Measurements from ENCODE around the gene KCTD5.

KCTD5 gene

GRCh38 chr16:2697401-2697948 is 15.2 kb downstream of the KCTD5 start:
- H3K27ac Mint-ChIP-seq, result no peak overlapping the region
- peaks cover 75% of the 10 kb centered on the region for H3K36me3 Mint-ChIP-seq (ENCODE audit: low read depth)
- H3K4me1 Mint-ChIP-seq (ENCODE audit: low read depth), result peaks cover 13% of the 10 kb centered on the region
- no peak overlapping the region for H3K4me3 Mint-ChIP-seq
- intact Hi-C loops (cut with micrococcal nuclease), result no loop called here
- H3K9me3 Mint-ChIP-seq, result no peaks in the 10 kb centered on the region
- H3K27me3 Mint-ChIP-seq, result no peaks in the 10 kb centered on the region

- intact Hi-C loops (cut with micrococcal nuclease), result no loop called here
- H3K4me3 Mint-ChIP-seq, result no peak overlapping the region
- H3K27me3 Mint-ChIP-seq, result no peaks in the 10 kb centered on the region
- H3K4me1 Mint-ChIP-seq (ENCODE audit: low read depth), result peaks cover 5% of the 10 kb centered on the region
- H3K36me3 Mint-ChIP-seq (ENCODE audit: low read depth), result peaks cover 75% of the 10 kb centered on the region
- no peaks in the 10 kb centered on the region for H3K9me3 Mint-ChIP-seq
- H3K27ac Mint-ChIP-seq, result no peak overlapping the region
These were observed 16.0 kb downstream of the KCTD5 start for GRCh38 chr16:2698103-2698870.

DNA sequence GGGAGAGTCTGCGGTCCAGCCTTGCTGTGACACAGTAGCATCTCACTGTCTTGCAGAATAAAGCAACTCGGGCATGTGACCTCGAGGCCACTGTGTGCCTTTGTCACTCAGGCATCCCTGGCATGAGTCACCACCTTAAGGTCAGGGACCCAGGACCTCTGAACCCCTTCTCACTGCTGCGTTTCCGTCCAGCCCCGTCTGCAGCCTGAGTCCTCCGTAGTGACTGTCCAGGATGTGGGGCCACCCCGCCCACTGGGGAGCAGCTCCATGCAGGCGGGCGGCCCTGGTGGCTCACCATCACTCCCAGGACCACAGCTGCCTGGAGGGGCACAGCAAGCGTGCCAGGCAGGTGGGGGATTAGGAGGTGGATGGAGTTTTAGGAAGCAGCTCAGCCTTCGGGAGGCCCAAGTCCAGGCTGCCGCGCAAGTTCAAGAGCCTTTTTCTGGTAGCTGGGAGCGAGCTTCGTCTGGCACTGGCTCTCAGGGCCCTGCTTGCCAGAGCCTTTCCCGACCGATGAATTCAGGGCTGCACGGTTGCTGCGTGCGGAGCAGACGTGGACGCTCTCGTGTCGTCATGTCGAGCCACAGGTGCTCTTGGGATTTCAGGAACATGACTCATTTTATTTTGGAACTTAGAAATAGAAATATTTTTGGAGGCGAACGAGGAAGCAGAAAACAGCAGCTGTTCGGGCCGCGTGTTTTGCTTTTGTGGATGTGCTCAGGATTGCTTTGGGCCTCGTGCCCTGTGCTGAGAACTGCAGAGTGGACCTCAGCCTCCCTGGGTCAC is 16.8 kb downstream of the KCTD5 start:
- H3K4me3 Mint-ChIP-seq, result no peak overlapping the region
- peaks cover 79% of the 10 kb centered on the region for H3K36me3 Mint-ChIP-seq (ENCODE audit: low read depth)
- intact Hi-C loops (cut with micrococcal nuclease), result no loop called here
- no peak overlapping the region for H3K27ac Mint-ChIP-seq
- H3K27me3 Mint-ChIP-seq, result no peaks in the 10 kb centered on the region
- H3K9me3 Mint-ChIP-seq, result no peaks in the 10 kb centered on the region
- H3K4me1 Mint-ChIP-seq (ENCODE audit: low read depth), result no peaks in the 10 kb centered on the region

DNA sequence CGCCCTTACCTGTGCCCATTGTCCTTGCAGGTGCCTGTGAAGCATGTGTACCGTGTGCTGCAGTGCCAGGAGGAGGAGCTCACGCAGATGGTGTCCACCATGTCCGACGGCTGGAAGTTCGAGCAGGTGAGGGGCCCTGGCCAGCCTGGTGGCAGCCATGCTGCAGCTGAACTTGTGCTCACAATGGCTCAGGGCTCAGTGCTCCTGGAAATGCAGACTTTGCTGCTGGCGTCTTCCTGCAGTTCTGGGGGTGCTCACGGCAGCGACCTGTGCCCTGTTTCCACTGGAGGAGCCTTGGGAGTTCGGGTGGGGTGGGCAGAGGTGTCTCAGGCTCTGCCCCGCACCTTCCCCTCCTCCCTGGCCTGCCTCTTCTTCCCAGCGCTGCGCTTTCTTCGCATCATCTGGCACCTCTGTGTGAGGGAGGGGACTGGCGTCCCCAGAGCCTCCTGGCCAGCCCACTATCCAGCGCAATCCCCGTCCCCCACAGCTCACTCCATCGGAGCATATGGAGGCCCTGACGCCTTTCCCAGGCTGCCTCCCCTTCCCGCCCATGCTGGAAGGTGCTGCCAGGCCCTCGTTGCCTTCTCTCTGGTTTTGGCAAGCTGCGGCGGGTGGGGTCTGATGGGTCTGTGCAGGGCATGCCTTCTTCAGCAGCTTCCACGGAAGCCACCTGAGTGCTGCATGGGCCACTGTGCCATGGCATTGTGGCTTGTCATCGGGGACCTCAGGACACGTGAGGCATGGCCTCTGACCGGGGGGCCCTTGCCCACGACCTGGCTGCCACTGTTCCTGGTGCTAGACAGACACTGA is 17.7 kb downstream of the KCTD5 start:
- peaks cover 87% of the 10 kb centered on the region for H3K36me3 Mint-ChIP-seq (ENCODE audit: low read depth)
- no peak overlapping the region for H3K27ac Mint-ChIP-seq
- H3K4me1 Mint-ChIP-seq (ENCODE audit: low read depth), result no peaks in the 10 kb centered on the region
- H3K27me3 Mint-ChIP-seq, result no peaks in the 10 kb centered on the region
- intact Hi-C loops (cut with micrococcal nuclease), result no loop called here
- H3K4me3 Mint-ChIP-seq, result no peak overlapping the region
- no peaks in the 10 kb centered on the region for H3K9me3 Mint-ChIP-seq

DNA sequence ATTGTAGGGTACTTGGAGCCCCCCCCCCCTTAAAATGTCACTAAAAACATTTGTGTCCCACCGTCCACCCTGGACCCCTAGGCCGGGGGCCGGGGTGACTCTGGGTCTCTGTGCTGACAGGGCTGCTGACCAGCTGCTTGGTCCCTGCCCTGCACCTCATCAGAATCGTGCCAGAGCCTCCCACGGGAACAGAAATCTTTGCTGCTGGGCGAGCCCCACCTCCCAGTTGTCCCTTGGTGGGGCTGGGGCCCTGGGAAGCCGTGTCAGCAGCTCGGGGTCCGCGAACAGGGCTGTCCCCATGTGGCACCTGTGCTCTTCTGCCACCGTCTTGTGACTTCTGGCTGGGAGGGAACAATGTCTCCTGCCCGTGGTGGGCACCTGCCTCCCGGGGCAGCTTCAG is 18.5 kb downstream of the KCTD5 start:
- H3K36me3 Mint-ChIP-seq (ENCODE audit: low read depth), result peaks cover 95% of the 10 kb centered on the region

DNA sequence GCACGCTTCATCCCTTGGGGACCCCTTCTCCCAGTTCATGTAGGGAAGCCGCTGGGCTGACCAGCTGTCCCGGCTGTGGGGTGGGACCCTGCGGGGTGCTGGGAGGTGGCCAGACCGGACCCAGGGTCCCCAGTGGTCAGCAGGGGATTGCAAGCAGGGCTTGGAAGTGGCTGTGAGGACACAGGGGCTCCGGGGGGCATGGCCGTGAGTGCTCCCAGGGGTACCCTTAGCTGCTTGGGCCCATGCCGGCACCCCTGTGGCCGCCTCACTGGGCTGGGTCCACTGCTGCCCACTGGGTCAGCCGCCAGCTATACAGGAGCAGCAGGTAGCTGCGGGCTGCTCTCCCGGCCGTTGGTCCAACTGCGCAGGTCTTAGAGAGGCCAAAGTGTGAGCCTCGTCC is 18.9 kb downstream of the KCTD5 start:
- H3K4me3 Mint-ChIP-seq, result no peak overlapping the region
- intact Hi-C loops (cut with micrococcal nuclease), result no loop called here
- H3K36me3 Mint-ChIP-seq (ENCODE audit: low read depth), result peaks cover 100% of the 10 kb centered on the region
- no peaks in the 10 kb centered on the region for H3K9me3 Mint-ChIP-seq
- H3K27ac Mint-ChIP-seq, result no peak overlapping the region
- H3K27me3 Mint-ChIP-seq, result no peaks in the 10 kb centered on the region
- H3K4me1 Mint-ChIP-seq (ENCODE audit: low read depth), result no peaks in the 10 kb centered on the region

More for the DNA sequence above, 18.5 kb downstream of the KCTD5 start:
- no peak overlapping the region for H3K4me3 Mint-ChIP-seq
- no peaks in the 10 kb centered on the region for H3K4me1 Mint-ChIP-seq (ENCODE audit: low read depth)
- H3K27ac Mint-ChIP-seq, result no peak overlapping the region
- no peaks in the 10 kb centered on the region for H3K9me3 Mint-ChIP-seq
- intact Hi-C loops (cut with micrococcal nuclease), result no loop called here
- no peaks in the 10 kb centered on the region for H3K27me3 Mint-ChIP-seq

- no peaks in the 10 kb centered on the region for H3K4me1 Mint-ChIP-seq (ENCODE audit: low read depth)
- no peaks in the 10 kb centered on the region for H3K27me3 Mint-ChIP-seq
- H3K9me3 Mint-ChIP-seq, result no peaks in the 10 kb centered on the region
- H3K4me3 Mint-ChIP-seq, result no peak overlapping the region
- H3K27ac Mint-ChIP-seq, result no peak overlapping the region
- H3K36me3 Mint-ChIP-seq (ENCODE audit: low read depth), result peaks cover 100% of the 10 kb centered on the region
- intact Hi-C loops (cut with micrococcal nuclease), result no loop called here
These were observed 19.6 kb downstream of the KCTD5 start for GRCh38 chr16:2701713-2702437.

DNA sequence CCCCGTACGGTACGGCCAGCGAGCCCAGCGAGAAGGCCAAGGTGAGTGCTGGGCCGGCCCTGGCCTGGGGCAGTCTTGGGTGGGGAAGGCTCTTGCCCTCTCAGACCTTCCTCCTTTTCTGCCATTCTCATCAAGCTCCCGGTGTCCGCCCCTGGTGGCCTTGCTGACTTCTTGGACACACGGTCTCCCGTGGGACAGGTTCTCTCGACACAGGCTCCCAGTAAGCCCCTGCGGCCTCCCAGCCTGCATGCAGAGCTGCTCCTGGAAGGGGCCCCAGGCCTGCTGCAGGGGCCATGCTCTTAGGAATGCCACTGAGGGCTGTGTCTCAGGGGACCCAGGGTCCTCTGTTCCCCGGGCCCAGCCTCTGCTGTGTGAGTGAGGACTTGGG is 20.1 kb downstream of the KCTD5 start:
- H3K9me3 Mint-ChIP-seq, result no peaks in the 10 kb centered on the region
- peaks cover 100% of the 10 kb centered on the region for H3K36me3 Mint-ChIP-seq (ENCODE audit: low read depth)
- H3K4me3 Mint-ChIP-seq, result no peak overlapping the region
- no peaks in the 10 kb centered on the region for H3K27me3 Mint-ChIP-seq
- no peaks in the 10 kb centered on the region for H3K4me1 Mint-ChIP-seq (ENCODE audit: low read depth)
- no peak overlapping the region for H3K27ac Mint-ChIP-seq
- intact Hi-C loops (cut with micrococcal nuclease), result no loop called here

DNA sequence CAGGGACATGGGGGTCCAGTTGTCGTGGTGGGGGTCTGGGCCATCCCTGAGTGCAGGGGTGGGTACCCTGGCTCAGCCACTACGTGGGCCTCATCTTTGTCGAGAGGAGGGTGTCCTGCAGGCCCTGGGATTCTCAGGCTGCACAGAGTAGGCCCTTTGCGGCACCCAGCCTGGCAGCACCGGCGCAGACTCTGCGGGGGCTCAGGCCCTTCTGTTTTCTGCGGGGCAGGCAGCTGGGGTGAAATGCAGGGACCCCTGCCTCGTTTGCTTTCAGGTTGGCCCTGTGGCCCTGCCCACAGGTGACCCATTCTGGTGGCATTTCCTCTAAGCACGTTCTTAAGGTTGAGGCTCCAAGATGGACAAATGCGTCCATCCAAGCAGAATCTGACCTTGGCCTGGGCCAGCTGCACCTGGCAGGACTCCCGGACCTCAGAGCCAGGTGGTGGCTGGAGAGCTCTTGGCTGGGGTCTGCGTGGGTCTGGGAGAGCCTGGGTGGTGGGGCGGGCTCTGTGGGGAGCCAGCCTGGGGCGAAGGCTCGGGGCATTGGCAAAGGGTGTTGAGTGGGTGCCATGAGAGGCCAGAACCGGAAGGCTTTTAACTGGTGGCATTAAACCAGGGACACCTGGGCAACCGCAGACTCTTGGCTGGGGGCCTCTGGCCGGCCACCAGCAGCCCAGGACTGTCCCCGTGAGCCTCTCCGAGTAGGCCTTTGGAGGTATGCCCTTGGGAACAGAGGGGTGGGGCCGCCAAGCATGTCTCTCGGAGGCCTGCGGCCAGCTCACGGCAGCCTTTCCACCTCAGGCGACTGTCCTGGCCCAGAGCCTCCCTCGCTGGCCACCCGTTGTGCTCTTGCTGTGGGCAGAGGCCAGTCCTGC is 20.8 kb downstream of the KCTD5 start:
- H3K4me1 Mint-ChIP-seq (ENCODE audit: low read depth), result no peaks in the 10 kb centered on the region
- H3K4me3 Mint-ChIP-seq, result no peak overlapping the region
- H3K27ac Mint-ChIP-seq, result no peak overlapping the region
- H3K27me3 Mint-ChIP-seq, result no peaks in the 10 kb centered on the region
- peaks cover 100% of the 10 kb centered on the region for H3K36me3 Mint-ChIP-seq (ENCODE audit: low read depth)
- no peaks in the 10 kb centered on the region for H3K9me3 Mint-ChIP-seq
- intact Hi-C loops (cut with micrococcal nuclease), result no loop called here

GRCh38 chr16:2704166-2704982 is 22.1 kb downstream of the KCTD5 start:
- H3K36me3 Mint-ChIP-seq (ENCODE audit: low read depth), result peaks cover 100% of the 10 kb centered on the region
- no peaks in the 10 kb centered on the region for H3K27me3 Mint-ChIP-seq
- intact Hi-C loops (cut with micrococcal nuclease), result no loop called here
- H3K9me3 Mint-ChIP-seq, result no peaks in the 10 kb centered on the region
- H3K4me1 Mint-ChIP-seq (ENCODE audit: low read depth), result no peaks in the 10 kb centered on the region
- H3K4me3 Mint-ChIP-seq, result no peak overlapping the region
- H3K27ac Mint-ChIP-seq, result no peak overlapping the region

GRCh38 chr16:2704983-2705275 is 22.6 kb downstream of the KCTD5 start:
- Mint-ChIP-seq H3K36me3 (ENCODE audit: low read depth) (peaks cover 100% of the 10 kb centered on the region), H3K27ac (no peak overlapping the region), H3K9me3 (no peaks in the 10 kb centered on the region), H3K27me3 (no peaks in the 10 kb centered on the region), H3K4me1 (ENCODE audit: low read depth) (no peaks in the 10 kb centered on the region), H3K4me3 (no peak overlapping the region)
- intact Hi-C loops (cut with micrococcal nuclease), result no loop called here

- Mint-ChIP-seq H3K36me3 (ENCODE audit: low read depth) (peaks cover 100% of the 10 kb centered on the region), H3K27me3 (no peaks in the 10 kb centered on the region), H3K4me1 (ENCODE audit: low read depth) (peaks cover 4% of the 10 kb centered on the region), H3K4me3 (no peak overlapping the region), H3K9me3 (no peaks in the 10 kb centered on the region), H3K27ac (no peak overlapping the region)
- intact Hi-C loops (cut with micrococcal nuclease), result no loop called here
These were observed 23.0 kb downstream of the KCTD5 start for GRCh38 chr16:2705351-2705750.

Data from dendritic cell treated with granulocyte-macrophage colony-stimulating factor and Interleukin-4, amounts not matched to agents 40 ng/mL and 50 ng/mL, for 4 days (primary cell).